GM12864 (cell line): ENCODE results near the gene SRGAP2B.
"Not testable (repeated sequence)": the region's sequence is repeated elsewhere in the genome, so short reads cannot be mapped to it uniquely, and the experiment has no call there.

Experiments
- DNase-seq: peaks from one replicate; pipeline ENCODE4 v3.0.0-alpha.2; 2011; ENCODE audit warnings: low read depth
- H3K4me3 ChIP-seq: 2 replicates; pipeline ENCODE4 v1.5.1; 2011; ENCODE audit warnings: mild to moderate bottlenecking, low read depth, low read length, control low read depth

Gene SRGAP2B

GRCh38 chr1:145052019-145052776 is 42.9 kb downstream of the SRGAP2B start:
- H3K4me3 ChIP-seq, DNase-seq: not testable (repeated sequence)

- not testable (repeated sequence) for DNase-seq, H3K4me3 ChIP-seq
These were observed 46.8 kb downstream of the SRGAP2B start for GRCh38 chr1:145048181-145048856.

- DNase-seq, H3K4me3 ChIP-seq: not testable (repeated sequence)
These were observed 47.6 kb downstream of the SRGAP2B start for GRCh38 chr1:145047553-145047952.

GRCh38 chr1:145045571-145046273 is 49.4 kb downstream of the SRGAP2B start:
- not testable (repeated sequence) for H3K4me3 ChIP-seq, DNase-seq

- not testable (repeated sequence) for H3K4me3 ChIP-seq, DNase-seq
These were observed 53.6 kb downstream of the SRGAP2B start for GRCh38 chr1:145041519-145041918.

- H3K4me3 ChIP-seq, DNase-seq: not testable (repeated sequence)
These were observed 59.1 kb downstream of the SRGAP2B start for GRCh38 chr1:145036019-145036418.

- not testable (repeated sequence) for DNase-seq, H3K4me3 ChIP-seq
These were observed 61.6 kb downstream of the SRGAP2B start for GRCh38 chr1:145033523-145033922.

- not testable (repeated sequence) for H3K4me3 ChIP-seq, DNase-seq
These were observed 67.9 kb downstream of the SRGAP2B start for GRCh38 chr1:145027251-145027650.

GRCh38 chr1:145025286-145025685 is 69.8 kb downstream of the SRGAP2B start:
- DNase-seq, H3K4me3 ChIP-seq: not testable (repeated sequence)

- not testable (repeated sequence) for DNase-seq, H3K4me3 ChIP-seq
These were observed 72.9 kb downstream of the SRGAP2B start for GRCh38 chr1:145022259-145022658.

GRCh38 chr1:145021749-145022148 is 73.4 kb downstream of the SRGAP2B start:
- DNase-seq, H3K4me3 ChIP-seq: not testable (repeated sequence)

- not testable (repeated sequence) for H3K4me3 ChIP-seq, DNase-seq
These were observed 75.4 kb downstream of the SRGAP2B start for GRCh38 chr1:145019709-145020108.

GRCh38 chr1:145017725-145018124 is 77.4 kb downstream of the SRGAP2B start:
- H3K4me3 ChIP-seq, DNase-seq: not testable (repeated sequence)

- not testable (repeated sequence) for H3K4me3 ChIP-seq, DNase-seq
These were observed 78.7 kb downstream of the SRGAP2B start for GRCh38 chr1:145016492-145016862.

GRCh38 chr1:145015744-145016491 is 79.2 kb downstream of the SRGAP2B start:
- H3K4me3 ChIP-seq, DNase-seq: not testable (repeated sequence)

GRCh38 chr1:145013353-145013752 is 81.8 kb downstream of the SRGAP2B start:
- not testable (repeated sequence) for H3K4me3 ChIP-seq, DNase-seq

GRCh38 chr1:145011811-145012210 is 83.3 kb downstream of the SRGAP2B start:
- H3K4me3 ChIP-seq, DNase-seq: not testable (repeated sequence)

- not testable (repeated sequence) for DNase-seq, H3K4me3 ChIP-seq
These were observed 84.5 kb downstream of the SRGAP2B start for GRCh38 chr1:145010580-145010979.

GRCh38 chr1:145009928-145010327 is 85.2 kb downstream of the SRGAP2B start:
- H3K4me3 ChIP-seq, DNase-seq: not testable (repeated sequence)
